Effector memory CD4-positive, alpha-beta T cell (primary cell): ENCODE data around the gene MFSD2A.

Experiments
- DNase-seq, 3 donors: peaks; one replicate each; pipeline ENCODE4 v3.0.0-alpha.2; 2020
- H3K27ac ChIP-seq: 2 replicates; pipeline ENCODE4 v1.7.0; 2013; ENCODE audit warnings: mild to moderate bottlenecking, low read length, moderate library complexity; ENCODE audit not compliant: insufficient read depth, poor library complexity, severe bottlenecking
- H3K27me3 ChIP-seq: replicated peaks from 2 replicates; pipeline ENCODE4 v1.7.0; 2013; ENCODE audit warnings: mild to moderate bottlenecking, low read length; ENCODE audit not compliant: insufficient read depth, control insufficient read depth, poor library complexity, severe bottlenecking
- H3K36me3 ChIP-seq: 2 replicates; pipeline ENCODE4 v1.7.0; 2013; ENCODE audit warnings: mild to moderate bottlenecking, low read length, moderate library complexity; ENCODE audit not compliant: control insufficient read depth, insufficient read depth
- H3K4me1 ChIP-seq: 2 replicates; pipeline ENCODE4 v1.7.0; 2013; ENCODE audit warnings: low read length, mild to moderate bottlenecking; ENCODE audit not compliant: control insufficient read depth, insufficient read depth, poor library complexity, severe bottlenecking
- H3K4me3 ChIP-seq: 2 replicates; pipeline ENCODE4 v1.7.0; 2013; ENCODE audit warnings: low read length, low read depth, mild to moderate bottlenecking; ENCODE audit not compliant: insufficient read depth, poor library complexity, severe bottlenecking
- H3K9me3 ChIP-seq: 2 replicates; pipeline ENCODE4 v1.7.0; 2013; ENCODE audit warnings: mild to moderate bottlenecking, low read length, moderate library complexity; ENCODE audit not compliant: control insufficient read depth

Gene MFSD2A

DNA sequence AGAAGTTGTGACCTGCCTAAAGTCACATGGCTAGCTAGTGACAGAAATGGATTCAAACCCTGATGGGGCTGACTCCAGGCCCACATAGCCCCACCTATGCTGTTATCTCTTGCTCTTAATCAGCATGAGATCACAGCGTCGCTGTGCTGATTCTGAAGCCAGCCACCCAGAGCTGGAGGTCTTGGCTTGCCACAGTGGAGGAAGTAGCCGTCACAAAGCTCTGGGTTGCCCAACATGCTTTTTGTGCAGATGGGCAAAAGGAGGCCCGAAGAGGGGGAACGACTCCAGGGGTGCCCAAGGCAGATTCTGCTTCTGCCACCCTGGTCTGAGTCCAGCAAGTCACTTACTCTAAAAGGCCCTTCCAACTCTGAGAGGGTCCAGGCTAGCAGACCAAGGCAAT, 14.7 kb upstream of the MFSD2A start:
- H3K9me3 ChIP-seq: no peaks in the 10 kb centered on the region
- DNase-seq: no peak

GRCh38 chr1:39940980-39941871, 13.7 kb upstream of the MFSD2A start:
- Histone ChIP-seq H3K27ac (no peak overlapping the region), H3K4me1 (no peaks in the 10 kb centered on the region), H3K4me3 (no peak overlapping the region), H3K9me3 (no peaks in the 10 kb centered on the region), H3K36me3 (no peaks in the 10 kb centered on the region), H3K27me3 (no peaks in the 10 kb centered on the region)
- no peak for DNase-seq

More for the DNA sequence above, 14.7 kb upstream of the MFSD2A start:
- Histone ChIP-seq H3K36me3 (no peaks in the 10 kb centered on the region), H3K4me3 (no peak overlapping the region), H3K27me3 (no peaks in the 10 kb centered on the region), H3K4me1 (no peaks in the 10 kb centered on the region), H3K27ac (no peak overlapping the region)

DNA sequence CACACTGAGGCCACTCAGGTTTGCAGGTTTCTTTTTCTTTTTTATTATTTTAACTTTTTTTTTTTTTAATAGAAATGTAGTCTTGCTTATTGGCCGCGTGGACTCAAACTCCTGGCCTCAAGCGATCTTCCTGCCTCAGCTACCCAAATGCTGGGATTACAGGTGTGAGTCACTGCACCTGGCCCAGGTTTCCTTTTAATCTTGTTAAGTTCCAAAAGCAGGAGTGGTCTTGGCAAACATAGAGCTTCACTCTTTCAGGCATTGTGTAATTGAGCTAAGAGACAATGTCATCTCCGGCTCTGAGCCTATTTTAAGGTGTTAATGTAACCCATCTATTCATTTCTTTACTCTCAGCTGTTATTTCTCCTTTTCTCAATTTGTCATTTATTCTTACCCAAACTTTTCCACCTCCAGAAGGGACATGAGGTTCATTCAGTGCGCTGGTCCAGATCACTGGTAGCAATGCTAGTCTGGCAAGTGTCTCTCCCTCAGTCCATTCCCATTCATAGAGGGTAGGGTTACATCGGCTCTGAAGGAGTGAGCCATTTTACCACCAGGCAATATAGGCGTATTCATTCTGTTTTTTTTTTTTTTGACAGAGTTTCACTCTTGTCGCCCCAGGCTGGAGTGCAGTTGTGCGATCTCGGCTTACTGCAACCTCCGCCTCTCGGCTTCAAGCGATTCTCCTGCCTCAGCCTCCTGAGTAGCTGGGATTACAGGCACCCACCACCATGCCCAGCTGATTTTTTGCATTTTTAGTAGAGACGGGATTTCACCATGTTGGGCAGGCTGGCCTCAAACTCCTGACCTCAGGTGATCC, 11.3 kb upstream of the MFSD2A start:
- no peaks in the 10 kb centered on the region for H3K27me3 ChIP-seq
- no peak overlapping the region for H3K27ac ChIP-seq
- no peaks in the 10 kb centered on the region for H3K9me3 ChIP-seq
- no peak for DNase-seq
- no peak overlapping the region for H3K4me3 ChIP-seq
- H3K4me1 ChIP-seq: no peaks in the 10 kb centered on the region
- H3K36me3 ChIP-seq: no peaks in the 10 kb centered on the region

- H3K9me3 ChIP-seq: no peaks in the 10 kb centered on the region
- no peaks in the 10 kb centered on the region for H3K36me3 ChIP-seq
- H3K27me3 ChIP-seq: no peaks in the 10 kb centered on the region
- DNase-seq: no peak
- no peak overlapping the region for H3K27ac ChIP-seq
- no peak overlapping the region for H3K4me3 ChIP-seq
- no peaks in the 10 kb centered on the region for H3K4me1 ChIP-seq
These were observed 10.4 kb upstream of the MFSD2A start for GRCh38 chr1:39944410-39945112.

GRCh38 chr1:39946216-39946615, 8.7 kb upstream of the MFSD2A start:
- H3K27me3 ChIP-seq: no peaks in the 10 kb centered on the region
- no peak for DNase-seq
- no peaks in the 10 kb centered on the region for H3K36me3 ChIP-seq
- no peaks in the 10 kb centered on the region for H3K4me1 ChIP-seq
- H3K4me3 ChIP-seq: no peak overlapping the region
- H3K27ac ChIP-seq: no peak overlapping the region
- H3K9me3 ChIP-seq: no peaks in the 10 kb centered on the region

- no peak overlapping the region for H3K27ac ChIP-seq
- H3K9me3 ChIP-seq: no peaks in the 10 kb centered on the region
- no peaks in the 10 kb centered on the region for H3K36me3 ChIP-seq
- no peak overlapping the region for H3K4me3 ChIP-seq
- DNase-seq: no peak
- H3K27me3 ChIP-seq: no peaks in the 10 kb centered on the region
- H3K4me1 ChIP-seq: no peaks in the 10 kb centered on the region
These were observed 7.7 kb upstream of the MFSD2A start for GRCh38 chr1:39947260-39947659.

DNA sequence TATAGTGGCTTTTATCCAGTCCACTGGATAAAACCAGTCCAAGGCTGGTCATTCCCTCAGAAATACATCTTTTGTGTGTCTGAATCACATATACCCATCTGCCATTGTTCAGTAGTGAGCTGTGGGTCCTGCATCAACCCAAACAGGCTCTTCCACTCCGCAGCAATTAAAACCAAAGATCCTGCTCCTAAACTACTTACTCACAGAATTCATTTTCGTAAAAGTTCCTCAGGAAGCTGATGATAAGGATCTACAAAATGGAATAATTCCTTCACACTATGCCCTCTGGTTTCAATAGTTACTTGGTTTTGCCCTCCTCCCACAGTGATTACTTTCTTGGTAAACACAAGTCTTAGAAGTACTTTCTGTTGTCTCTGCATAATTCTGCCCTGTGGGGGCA, 5.1 kb upstream of the MFSD2A start:
- Histone ChIP-seq H3K9me3 (no peaks in the 10 kb centered on the region), H3K27me3 (no peaks in the 10 kb centered on the region), H3K27ac (no peak overlapping the region), H3K4me3 (no peak overlapping the region), H3K36me3 (no peaks in the 10 kb centered on the region), H3K4me1 (peaks cover 4% of the 10 kb centered on the region)
- DNase-seq: no peak

- no peaks in the 10 kb centered on the region for H3K27me3 ChIP-seq
- H3K4me3 ChIP-seq: no peak overlapping the region
- H3K36me3 ChIP-seq: no peaks in the 10 kb centered on the region
- H3K4me1 ChIP-seq: peaks cover 16% of the 10 kb centered on the region
- H3K27ac ChIP-seq: no peak overlapping the region
- H3K9me3 ChIP-seq: no peaks in the 10 kb centered on the region
- no peak for DNase-seq
These were observed 3.0 kb upstream of the MFSD2A start for GRCh38 chr1:39951926-39952325.

GRCh38 chr1:39952359-39953110, 2.4 kb upstream of the MFSD2A start:
- H3K9me3 ChIP-seq: no peaks in the 10 kb centered on the region
- H3K27me3 ChIP-seq: no peaks in the 10 kb centered on the region
- DNase-seq: no peak
- no peak overlapping the region for H3K4me3 ChIP-seq
- peaks cover 16% of the 10 kb centered on the region for H3K4me1 ChIP-seq
- no peaks in the 10 kb centered on the region for H3K36me3 ChIP-seq
- no peak overlapping the region for H3K27ac ChIP-seq
